GM18858 (cell line): ENCODE measurements around the gene EREG.
A peak's percentile ranks its signal among the peaks of the same experiment; 100 is the strongest.

Experiments
- ATAC-seq: cut with Tn5 transposase; IDR thresholded peaks from one replicate; pipeline ENCODE4 v1.9.1; 2021; ENCODE audit not compliant: unreplicated experiment

EREG gene, protein sequence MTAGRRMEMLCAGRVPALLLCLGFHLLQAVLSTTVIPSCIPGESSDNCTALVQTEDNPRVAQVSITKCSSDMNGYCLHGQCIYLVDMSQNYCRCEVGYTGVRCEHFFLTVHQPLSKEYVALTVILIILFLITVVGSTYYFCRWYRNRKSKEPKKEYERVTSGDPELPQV

DNA sequence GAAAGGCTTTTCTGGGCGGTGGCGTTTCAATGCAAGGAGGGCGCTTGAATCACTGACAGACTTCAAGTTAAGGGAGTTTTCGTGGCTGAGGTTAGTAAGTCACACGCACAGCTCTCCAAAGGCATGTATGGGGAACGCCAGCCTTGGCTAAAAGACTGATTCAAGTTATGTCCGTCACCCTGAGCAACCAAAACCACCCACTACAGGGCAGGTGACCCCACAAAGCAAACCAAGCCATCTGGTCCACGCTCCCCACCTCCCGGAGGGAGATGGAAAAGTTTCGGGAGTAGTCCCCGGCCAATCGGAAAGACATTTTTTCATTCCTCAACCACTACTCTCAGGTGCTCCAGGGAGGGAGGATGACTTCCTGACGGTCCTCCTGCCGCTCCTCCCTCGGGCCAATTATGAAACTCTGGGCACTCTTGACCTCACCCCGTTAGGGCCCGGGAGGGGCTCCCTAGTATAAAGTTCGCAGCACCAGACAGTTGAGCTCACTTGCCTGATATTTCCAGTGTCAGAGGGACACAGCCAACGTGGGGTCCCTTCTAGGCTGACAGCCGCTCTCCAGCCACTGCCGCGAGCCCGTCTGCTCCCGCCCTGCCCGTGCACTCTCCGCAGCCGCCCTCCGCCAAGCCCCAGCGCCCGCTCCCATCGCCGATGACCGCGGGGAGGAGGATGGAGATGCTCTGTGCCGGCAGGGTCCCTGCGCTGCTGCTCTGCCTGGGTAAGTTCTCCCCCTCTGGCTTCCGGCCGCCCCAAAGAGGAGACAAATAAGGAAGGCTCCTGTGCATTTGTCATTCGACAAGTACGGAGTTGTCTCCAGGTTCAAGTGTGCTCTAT lies at the start of gene EREG:
EREG (plus strand) TSS at position 494 of the 840 bp plus-strand sequence; CDS start at position 658, 164 bp downstream.
- ATAC-seq: no peak

DNA sequence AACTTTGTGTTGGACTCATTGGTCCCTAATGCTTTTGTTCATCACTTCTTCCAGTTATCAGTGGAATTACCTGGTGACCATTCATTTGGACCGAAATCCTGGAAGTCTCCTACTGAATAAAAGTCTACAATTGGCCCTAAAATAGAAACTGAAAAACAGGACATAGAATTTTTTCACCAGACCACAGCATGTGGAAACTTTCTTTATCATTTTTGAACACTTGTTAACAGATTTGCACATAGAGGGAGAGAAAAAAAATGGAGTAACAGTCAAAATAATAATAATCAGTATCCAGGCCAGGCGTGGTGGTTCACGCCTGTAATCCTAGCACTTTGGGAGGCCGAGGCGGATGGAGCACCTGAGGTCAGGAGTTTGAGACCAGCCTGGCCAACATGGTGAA lies 49.6 kb upstream of the EREG start:
- ATAC-seq: no peak

DNA sequence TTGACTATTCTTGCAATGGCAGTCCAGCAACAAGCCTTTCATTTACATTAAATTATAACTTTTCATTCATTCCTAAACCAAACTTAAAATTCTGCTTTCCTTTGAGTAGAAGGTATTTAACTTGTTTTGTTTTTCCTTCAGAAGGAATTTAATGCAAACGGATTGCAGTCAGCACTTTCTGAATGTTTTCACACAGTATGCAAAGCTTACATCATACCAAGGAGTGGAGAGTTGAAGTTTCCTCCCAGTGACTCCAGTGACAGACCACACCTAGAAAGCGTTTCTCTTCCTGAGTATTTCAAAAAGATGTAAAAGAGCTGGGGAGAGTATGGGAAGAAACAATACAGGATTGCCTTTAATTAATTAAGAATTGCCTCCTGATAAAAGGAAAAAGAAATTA lies 48.5 kb upstream of the EREG start:
- ATAC-seq: no peak

DNA sequence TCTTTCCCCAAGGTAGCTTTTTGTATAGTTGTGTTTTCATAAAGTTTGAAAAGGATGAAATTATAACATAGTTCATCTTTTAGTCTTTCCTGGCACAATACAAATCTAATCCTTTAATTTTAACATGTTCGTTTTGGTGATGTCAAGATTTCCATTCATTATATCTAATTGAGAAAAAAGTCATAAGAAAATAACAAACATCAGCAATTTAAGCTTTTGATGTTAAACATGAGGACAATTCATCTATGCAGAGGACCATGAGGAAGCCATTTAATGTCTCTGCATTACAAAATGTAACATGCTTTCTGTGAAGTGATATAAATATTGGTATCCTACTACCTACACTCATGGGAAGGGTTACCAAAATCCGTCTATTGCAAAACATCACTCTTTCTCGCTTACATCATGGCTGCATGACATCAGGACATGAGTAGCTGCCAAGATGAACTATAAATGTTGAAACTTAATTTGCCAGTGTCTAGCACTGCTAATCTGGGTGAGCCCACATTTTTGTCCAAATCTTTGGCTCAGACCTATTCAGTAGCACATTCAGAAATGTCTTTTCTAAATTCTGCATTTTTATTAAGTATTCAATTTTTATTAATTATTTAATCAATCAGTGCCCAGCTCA lies 47.2 kb upstream of the EREG start:
- no peak for ATAC-seq

DNA sequence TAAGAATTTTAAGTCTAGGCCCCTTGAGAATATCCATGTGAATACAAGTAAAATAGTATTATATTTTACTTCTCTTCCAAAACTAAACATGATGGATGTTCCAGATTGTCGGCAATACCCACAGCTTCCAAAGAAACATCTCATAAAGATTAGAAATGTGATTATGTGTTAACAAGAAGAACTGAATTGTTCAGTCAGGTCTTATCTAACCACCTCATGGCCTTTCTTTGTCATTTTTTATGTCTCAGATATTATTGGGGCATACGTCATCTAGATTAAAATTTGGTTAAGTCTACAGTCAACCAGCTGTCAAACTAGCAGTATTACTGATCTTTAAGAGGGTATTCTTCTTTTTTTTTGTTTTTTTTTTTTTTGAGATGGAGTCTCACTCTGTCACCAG lies 46.7 kb upstream of the EREG start:
- ATAC-seq: no peak

DNA sequence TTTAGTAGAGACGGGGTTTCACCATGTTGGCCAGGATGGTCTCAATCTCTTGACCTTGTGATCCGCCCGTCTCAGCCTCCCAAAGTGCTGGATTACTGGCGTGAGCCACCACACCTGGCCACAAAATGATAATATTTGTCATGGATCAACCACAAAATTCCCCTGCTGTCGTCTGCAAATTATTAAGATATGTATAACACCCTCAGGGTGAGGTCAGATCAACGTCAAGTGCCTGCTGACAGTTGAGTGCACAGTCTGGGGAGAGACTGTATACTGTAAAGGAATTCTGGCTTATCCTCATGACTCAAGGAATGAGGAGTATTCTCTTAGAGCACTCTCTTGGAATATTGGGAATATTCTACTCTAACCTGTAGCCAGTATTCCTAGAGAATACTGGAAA lies 45.5 kb upstream of the EREG start:
- ATAC-seq: no peak

DNA sequence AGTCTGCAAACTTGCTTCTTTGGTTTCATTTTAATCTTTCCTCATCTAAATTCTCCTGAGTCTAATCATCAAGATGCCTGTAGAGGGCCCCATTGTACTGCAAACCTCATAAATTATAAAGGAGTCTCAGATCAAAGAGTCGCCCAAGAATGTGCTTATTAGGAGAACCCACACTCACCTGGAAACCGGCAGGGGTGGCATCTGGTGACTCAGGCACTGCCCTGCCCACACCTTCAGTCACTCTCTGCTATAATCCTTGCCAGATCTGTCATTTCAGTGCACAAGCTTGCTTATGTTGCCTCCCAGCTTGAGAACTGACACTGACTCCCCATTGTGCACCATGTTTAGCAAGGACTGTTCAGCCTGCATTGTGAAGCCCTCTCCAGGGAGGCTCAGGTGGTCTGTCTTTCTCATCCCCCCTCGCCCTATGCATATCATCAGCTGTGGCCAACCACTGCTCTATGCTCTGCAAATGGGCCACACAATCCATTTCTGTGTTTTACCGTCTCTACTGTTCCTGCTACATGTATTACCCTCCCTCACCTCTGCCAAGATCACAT lies 44.3 kb upstream of the EREG start:
- ATAC-seq: peak; percentile 78

DNA sequence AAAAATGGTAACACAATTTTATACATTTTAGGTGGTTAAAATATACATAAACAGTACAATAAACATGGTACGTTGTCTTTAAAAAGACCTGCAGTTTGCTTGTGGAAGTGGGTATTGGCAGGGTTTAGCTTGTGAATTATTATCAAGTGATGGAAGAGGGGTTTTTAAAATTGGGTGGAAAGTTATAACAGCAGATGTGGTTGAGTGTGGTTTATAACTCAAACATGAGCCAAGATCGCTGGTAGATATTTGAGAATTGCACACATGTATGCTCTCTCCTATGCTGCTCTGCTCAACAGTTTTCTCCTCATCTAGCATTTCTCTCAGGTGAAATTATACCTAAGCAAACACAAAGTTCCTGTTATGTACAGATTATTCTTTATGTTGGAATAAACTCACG lies 42.6 kb upstream of the EREG start:
- ATAC-seq: no peak

DNA sequence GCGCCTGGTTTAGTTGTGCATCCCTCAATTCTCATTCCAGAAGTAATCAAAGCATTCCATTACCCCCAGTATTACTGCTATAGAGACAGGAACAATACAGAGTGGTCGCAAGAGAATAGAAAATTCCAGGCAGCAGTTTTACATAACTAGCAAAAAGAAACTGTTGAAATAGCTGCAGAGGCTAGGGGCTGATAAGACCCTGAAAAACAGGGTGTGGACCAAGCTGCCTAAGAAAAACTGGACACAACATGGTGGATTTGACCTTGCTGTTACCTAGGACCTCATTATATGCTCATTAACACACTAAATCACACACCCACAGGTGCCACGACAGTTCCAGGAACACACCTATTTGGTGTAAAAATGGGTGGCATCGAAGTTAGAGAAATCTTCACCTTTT lies 41.3 kb upstream of the EREG start:
- no peak for ATAC-seq

DNA sequence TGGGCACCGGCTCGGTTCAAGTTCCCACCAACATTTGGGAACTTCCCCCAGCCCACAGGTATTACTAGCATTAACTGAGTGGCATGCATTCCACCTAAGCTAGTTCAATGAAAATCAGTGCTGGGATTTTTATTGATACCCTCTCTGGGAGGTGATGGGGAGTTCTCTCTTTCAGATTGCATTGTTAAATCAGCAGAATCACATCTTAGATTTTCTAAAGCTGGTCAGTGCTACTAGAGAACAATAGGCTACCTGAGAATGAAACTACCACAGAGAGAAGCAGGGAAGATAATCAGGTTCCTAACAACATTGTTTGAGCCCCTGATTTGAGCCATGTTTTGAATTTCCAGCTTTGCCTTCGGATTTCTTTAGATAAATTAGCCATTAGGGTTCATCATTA lies 40.7 kb upstream of the EREG start:
- no peak for ATAC-seq

DNA sequence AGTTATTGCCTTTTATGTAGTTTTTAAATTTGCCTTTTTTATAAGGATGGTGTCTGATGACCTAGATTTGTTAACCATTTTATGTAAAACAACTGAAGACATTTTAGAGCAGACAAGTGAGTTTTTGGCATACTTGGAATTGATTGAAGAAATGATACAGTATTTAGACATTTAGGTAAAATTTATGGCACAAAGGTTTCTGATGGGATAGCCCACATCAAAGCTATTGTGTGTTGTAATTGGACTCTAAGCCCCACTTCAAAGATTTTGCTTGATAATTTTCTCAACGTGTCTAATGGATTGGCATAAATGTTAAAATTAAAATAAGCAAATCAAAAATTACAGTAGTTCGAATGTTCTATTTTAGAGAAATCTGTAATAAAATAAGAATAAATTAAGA lies 39.1 kb upstream of the EREG start:
- no peak for ATAC-seq

DNA sequence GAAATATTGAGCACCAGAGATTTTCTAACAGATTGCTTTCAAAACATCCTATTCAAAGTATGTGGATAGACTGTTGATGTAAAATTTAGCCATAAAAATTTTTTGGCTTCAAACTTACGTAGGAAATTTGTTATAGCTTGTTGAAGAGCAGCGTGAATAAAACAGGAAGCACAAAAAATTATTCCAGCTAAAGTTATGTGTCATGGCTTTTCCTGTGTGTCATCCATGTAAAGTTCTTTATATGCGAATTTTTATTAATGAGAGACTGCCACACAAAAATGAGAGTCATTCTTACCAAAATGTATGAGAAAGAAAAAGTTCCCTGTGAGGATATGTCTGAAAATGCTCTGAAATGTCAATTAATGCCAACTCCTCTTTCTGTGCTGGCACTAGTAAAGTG lies 37.2 kb upstream of the EREG start:
- no peak for ATAC-seq

DNA sequence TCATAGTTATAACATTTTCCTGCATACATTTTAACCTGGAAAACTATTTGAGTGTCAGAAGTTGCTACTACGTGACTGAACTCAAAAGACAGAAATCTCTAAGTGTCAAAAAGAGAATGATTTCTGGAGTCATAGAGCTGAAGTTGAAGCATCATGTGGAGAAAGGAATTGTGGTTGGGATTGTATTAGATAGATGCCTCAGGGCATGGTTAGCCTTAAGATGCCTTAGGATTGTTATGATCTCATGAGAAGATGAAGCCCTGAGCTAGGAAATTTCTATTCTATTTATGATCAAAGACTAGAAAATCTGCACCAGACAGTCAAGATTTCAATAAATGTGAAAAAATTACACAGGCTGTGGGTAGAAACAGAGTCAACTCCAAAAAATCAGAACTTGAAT lies 36.4 kb upstream of the EREG start:
- no peak for ATAC-seq

DNA sequence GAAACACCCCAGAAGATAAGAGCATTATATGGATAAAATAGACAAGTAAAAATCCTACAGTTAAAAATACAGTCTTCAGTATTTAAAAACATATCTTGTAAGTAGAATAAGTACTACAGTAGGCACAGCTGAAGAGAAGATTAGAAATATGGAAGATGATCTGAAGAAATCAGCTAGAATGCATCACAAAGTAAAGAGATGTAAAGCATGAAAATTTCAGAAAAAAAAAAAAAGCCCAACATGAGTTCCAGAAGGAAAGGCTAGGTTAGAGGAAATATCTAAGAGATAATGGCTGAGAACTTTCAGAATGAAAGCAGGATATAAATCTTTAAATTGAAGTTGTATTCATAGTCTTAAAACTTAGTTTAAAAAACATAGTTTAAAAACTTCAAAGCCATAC lies 35.6 kb upstream of the EREG start:
- ATAC-seq: no peak

DNA sequence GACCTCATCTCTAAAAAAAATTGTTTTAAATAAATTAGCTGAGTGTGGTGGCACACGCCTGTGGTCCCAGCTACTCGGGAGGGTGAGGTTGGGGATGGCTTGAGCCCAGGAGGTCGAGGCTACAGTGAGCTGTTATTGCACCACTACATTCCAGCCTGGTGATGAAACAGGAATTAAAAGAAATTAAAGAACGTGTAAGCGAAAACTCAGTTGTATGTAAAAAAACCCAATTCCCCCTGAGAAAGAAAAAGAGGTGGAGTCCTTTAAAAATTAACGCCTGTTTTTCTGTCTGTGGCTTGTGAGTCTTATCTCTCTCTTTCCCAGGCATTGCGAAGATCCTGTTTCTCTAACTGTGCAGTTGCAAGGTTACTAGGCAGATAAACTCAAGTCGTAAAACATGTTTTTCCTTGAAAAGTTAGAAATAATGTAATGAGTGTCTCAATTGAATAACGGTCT lies 34.6 kb upstream of the EREG start:
- ATAC-seq: no peak

DNA sequence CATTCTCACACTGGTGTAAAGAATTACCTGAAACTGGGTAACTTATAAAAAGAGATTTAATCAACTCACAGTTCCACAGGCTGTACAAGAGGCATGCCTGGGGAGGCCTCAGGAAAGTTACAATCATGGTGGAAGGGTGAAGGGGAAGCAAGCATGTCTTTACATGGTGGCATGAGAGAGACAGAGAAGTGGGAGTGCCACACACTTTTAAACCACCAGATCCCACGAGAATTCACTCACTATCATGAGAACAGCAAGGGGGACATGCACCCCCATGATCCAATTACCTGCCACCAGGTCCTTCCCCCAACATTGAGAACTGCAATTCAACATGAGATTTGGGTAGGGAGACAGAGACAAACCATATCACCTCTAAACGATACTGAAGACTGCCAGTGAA lies 33.7 kb upstream of the EREG start:
- no peak for ATAC-seq

DNA sequence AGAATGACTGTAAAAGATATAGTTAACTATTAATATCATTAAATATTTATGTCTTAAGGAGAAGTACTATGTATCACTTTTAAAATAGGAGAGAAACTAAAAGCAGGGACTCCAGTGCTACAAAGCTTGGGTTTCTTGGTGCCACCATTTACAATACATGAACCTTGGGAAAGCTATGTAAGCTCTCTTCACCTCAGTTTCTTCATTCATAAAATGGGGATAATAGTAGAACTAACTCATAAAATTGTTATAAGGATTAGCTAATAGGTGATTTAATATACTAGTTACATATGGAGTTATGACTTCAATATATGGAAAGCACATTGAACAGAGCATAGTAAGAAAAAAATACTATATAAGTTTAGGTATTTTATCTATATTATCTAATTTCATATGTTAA lies 33.0 kb upstream of the EREG start:
- ATAC-seq: no peak

DNA sequence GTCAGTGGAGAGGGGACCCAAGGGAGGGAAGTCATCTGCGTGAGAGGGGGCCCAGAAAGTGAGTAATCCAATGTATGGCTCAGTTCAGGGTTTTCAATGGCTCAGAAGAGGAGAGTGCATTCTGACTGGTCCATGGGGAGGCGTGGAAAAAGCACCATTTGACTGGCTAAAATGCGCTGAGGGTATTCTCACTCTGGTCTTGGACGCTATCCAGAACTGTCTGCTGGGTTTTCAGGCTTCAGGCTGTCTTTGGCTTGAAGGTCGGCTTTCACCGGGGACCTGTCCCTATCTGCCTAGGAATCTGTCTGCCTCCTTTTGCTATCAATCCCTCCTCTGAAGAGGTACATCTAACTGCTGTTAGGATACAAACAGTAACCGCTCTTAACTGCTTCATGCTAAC lies 30.3 kb upstream of the EREG start:
- ATAC-seq: no peak

DNA sequence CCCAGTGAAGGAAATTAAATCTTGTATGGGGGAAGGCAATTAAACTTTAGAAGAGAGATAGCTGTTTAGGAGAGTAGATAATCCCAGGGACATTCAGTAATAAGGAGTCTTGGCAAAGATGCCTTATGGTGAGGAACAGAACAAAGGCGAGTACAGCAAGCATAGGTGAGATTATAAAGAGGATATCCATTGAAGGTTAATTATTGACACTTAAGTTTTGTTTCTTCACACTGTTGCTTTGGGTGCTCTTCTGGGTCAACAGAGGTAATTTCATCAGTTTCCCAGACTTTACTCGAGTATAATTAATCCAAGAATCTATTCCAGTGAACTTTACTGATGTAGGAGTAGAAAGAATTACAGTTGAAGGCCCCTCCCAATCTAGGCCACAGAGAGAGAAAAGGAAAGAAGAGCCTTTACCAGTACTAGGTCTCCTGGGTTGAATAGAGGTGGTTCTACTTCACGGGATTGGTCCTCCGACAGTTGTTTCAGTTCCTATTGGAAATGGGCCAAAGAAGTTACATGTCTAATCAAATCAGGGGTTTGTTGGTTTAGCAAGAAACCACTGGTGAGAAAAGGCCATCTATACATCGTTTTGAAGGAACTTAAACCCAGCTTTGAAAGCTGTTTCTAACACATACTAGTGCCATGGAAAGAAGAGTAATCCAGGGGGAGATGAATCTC lies 29.5 kb upstream of the EREG start:
- ATAC-seq: peak; percentile 79

DNA sequence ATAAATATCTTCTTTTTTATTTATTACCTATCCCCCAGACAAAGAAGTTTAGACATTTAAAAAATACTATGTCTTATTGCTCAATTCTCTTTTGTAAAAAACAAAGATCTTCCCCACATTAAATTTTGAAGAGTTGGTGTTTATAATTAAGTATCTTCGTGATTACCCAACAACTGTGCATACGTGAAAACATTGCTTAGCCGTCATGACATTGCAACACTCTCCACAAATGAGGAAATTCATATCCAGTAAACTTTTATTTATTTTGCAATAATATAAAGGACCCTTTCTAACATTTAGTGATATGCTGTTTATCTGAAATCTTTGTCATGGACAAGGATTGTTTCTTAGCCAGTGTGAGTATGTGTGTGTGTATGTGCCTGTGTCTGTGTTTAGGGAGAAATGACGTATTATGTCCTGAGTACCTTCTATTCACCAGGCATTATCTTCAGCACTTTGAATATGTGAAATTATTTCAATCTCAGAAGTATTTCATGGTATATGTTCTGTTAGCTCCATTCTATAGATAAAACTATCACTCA lies 26.1 kb upstream of the EREG start:
- ATAC-seq: no peak

DNA sequence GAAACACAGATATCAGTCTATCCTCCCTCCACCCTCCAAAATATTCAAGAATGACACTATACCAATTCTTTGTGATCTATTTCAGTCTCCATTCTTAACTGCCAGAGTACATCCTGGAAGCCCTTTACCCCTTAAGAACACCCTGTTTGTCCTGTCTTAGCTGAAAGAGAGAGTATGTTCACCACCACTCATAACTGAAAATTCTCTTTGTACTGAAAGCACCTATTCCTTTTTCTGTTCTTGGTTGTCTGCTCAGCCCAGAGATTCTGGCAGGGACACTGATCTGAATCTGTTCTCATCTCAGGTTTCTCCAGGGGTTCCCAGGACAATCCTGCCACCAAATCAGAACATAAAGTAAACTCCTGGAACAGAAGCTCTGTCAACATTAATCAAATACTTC lies 25.4 kb upstream of the EREG start:
- no peak for ATAC-seq
